DND-41 (cell line): ENCODE results near the gene FEN1.

Experiments
- CTCF ChIP-seq: IDR thresholded peaks from 2 replicates; pipeline ENCODE4 v1.5.1; 2012; ENCODE audit warnings: borderline replicate concordance, low read length, moderate library complexity, mild to moderate bottlenecking; ENCODE audit not compliant: poor library complexity, severe bottlenecking; ENCODE audit errors: extremely low read depth
- EZH2 ChIP-seq: IDR thresholded peaks from 3 replicates; pipeline ENCODE4 v1.6.1; 2012; ENCODE audit warnings: borderline replicate concordance, low read depth, mild to moderate bottlenecking, moderate library complexity, low read length, inconsistent platforms; ENCODE audit not compliant: severe bottlenecking

GRCh38 chr11:61842528-61842820 is 49.8 kb downstream of the FEN1 start:
- TF ChIP-seq CTCF (no peak), EZH2 (no peak)
